GM23338 (cell line): Measurements from ENCODE around the gene EFNB2. TPM values are rescaled to one million over a fixed set of nuclear protein-coding genes. Genes with fewer than 3 reads are reported as not detected.

ENCODE experiments used
- ATAC-seq: fragments of 200-7000 bp; cut with Tn5 transposase; 3 replicates; pipeline ENCODE4 v1.9.1; 2020
- DNase-seq: peaks from one replicate; pipeline ENCODE4 v3.0.0-alpha.2; 2015; ENCODE audit warnings: low spot score
- H2AFZ ChIP-seq: fragments of 200-600 bp; sonication (generic); 2 replicates; pipeline ENCODE4 v1.8.0; 2016; ENCODE audit warnings: antibody characterized with exemption, mild to moderate bottlenecking, moderate library complexity
- H3F3A ChIP-seq: fragments of 200-600 bp; sonication (generic); replicated peaks from 2 replicates; pipeline ENCODE4 v1.8.0; 2017; ENCODE audit warnings: antibody characterized with exemption, mixed run types, low read depth
- H3K27ac ChIP-seq: fragments of 200-600 bp; sonication (generic); 2 replicates; pipeline ENCODE4 v1.6.1; 2016; ENCODE audit warnings: low read depth
- H3K27me3 ChIP-seq: fragments of 200-600 bp; sonication (generic); 2 replicates; pipeline ENCODE4 v1.8.0; 2016; ENCODE audit warnings: mild to moderate bottlenecking, mixed run types, moderate library complexity; ENCODE audit not compliant: insufficient read depth
- H3K36me3 ChIP-seq: fragments of 200-600 bp; sonication (generic); 2 replicates; pipeline ENCODE4 v1.8.0; 2016; ENCODE audit warnings: mild to moderate bottlenecking; ENCODE audit not compliant: insufficient read depth
- H3K4me1 ChIP-seq: fragments of 200-600 bp; sonication (generic); 2 replicates; pipeline ENCODE4 v1.8.0; 2016; ENCODE audit warnings: mild to moderate bottlenecking, moderate library complexity; ENCODE audit not compliant: insufficient read depth
- H3K4me2 ChIP-seq: fragments of 200-600 bp; sonication (generic); 2 replicates; pipeline ENCODE4 v1.7.1; 2017; ENCODE audit warnings: mixed run types
- H3K4me3 ChIP-seq: fragments of 200-600 bp; sonication (generic); 2 replicates; pipeline ENCODE4 v1.6.1; 2016; ENCODE audit warnings: mixed run types
- H3K79me2 ChIP-seq: fragments of 200-600 bp; sonication (generic); replicated peaks from 2 replicates; pipeline ENCODE4 v1.8.0; 2017; ENCODE audit warnings: mild to moderate bottlenecking; ENCODE audit not compliant: insufficient read depth
- H3K9me2 ChIP-seq: fragments of 200-600 bp; sonication (generic); 2 replicates; pipeline ENCODE4 v1.8.0; 2017; ENCODE audit not compliant: insufficient read depth
- H4K20me1 ChIP-seq: fragments of 200-600 bp; sonication (generic); replicated peaks from 2 replicates; pipeline ENCODE4 v1.8.0; 2017; ENCODE audit warnings: mild to moderate bottlenecking; ENCODE audit not compliant: insufficient read depth
- H3K27ac Mint-ChIP-seq: 2 replicates; pipeline ENCODE4 v1.8.0; 2020; ENCODE audit warnings: inconsistent platforms, mild to moderate bottlenecking, moderate library complexity, mixed read lengths
- H3K27me3 Mint-ChIP-seq: 3 replicates; pipeline ENCODE4 v1.8.0; 2022; ENCODE audit warnings: low read depth, mild to moderate bottlenecking, moderate library complexity, mixed read lengths, inconsistent platforms; ENCODE audit not compliant: insufficient read depth, poor library complexity
- H3K36me3 Mint-ChIP-seq: 3 replicates; pipeline ENCODE4 v1.8.0; 2021; ENCODE audit warnings: low read depth, mild to moderate bottlenecking, inconsistent platforms, moderate library complexity, mixed read lengths
- H3K4me1 Mint-ChIP-seq: 3 replicates; pipeline ENCODE4 v1.8.0; 2020; ENCODE audit warnings: mild to moderate bottlenecking, inconsistent platforms, mixed read lengths
- H3K4me3 Mint-ChIP-seq: 3 replicates; pipeline ENCODE4 v1.8.0; 2021; ENCODE audit warnings: moderate library complexity, mild to moderate bottlenecking, inconsistent platforms, mixed read lengths
- H3K9me3 Mint-ChIP-seq: 3 replicates; pipeline ENCODE4 v1.8.0; 2020; ENCODE audit warnings: moderate library complexity, mild to moderate bottlenecking, inconsistent platforms, mixed read lengths
- CREB1 ChIP-seq: fragments of 250-450 bp; sonication (Bioruptor Pico); IDR thresholded peaks from 2 replicates; pipeline ENCODE4 v1.5.0; 2020; ENCODE audit warnings: low read depth, mild to moderate bottlenecking, moderate library complexity
- CTCF ChIP-seq, 2 experiments: fragments of 200-600 bp in 1 of 2; sonication (generic) in 1 of 2; conservative IDR thresholded peaks; 2 replicates each; pipeline versions ENCODE4 v1.5.1 to v1.6.1; 2016 to 2017; ENCODE audit warnings: antibody characterized with exemption in 2 of 2, low read depth in 2 of 2, mild to moderate bottlenecking in 2 of 2, moderate library complexity in 1 of 2
- ETS1 ChIP-seq: IDR thresholded peaks from 2 replicates; pipeline ENCODE4 v1.6.1; 2016; ENCODE audit warnings: antibody characterized with exemption
- EZH2 ChIP-seq: fragments of 200-600 bp; sonication (generic); IDR thresholded peaks from one replicate; pipeline ENCODE4 v1.8.0; 2017; ENCODE audit warnings: antibody characterized with exemption, mild to moderate bottlenecking, low read depth; ENCODE audit not compliant: unreplicated experiment
- EZH2phosphoT487 ChIP-seq: fragments of 200-600 bp; sonication (generic); IDR thresholded peaks from one replicate; pipeline ENCODE4 v1.8.1; 2018; ENCODE audit warnings: antibody characterized with exemption; ENCODE audit not compliant: unreplicated experiment
- JUNB ChIP-seq: IDR thresholded peaks from one replicate; pipeline ENCODE4 v1.6.1; 2016; ENCODE audit warnings: antibody characterized with exemption; ENCODE audit not compliant: unreplicated experiment
- NANOG ChIP-seq: IDR thresholded peaks from 2 replicates; pipeline ENCODE4 v1.6.1; 2016; ENCODE audit warnings: antibody characterized with exemption, borderline replicate concordance
- POLR2AphosphoS5 ChIP-seq: IDR thresholded peaks from 2 replicates; pipeline ENCODE4 v1.6.1; 2016; ENCODE audit warnings: antibody characterized with exemption, low read depth
- REST ChIP-seq: IDR thresholded peaks from one replicate; pipeline ENCODE4 v1.6.1; 2018; ENCODE audit warnings: antibody characterized with exemption; ENCODE audit not compliant: unreplicated experiment
- STAT1 ChIP-seq: IDR thresholded peaks from one replicate; pipeline ENCODE4 v1.6.1; 2016; ENCODE audit warnings: antibody characterized with exemption; ENCODE audit not compliant: unreplicated experiment
- ZNF114 ChIP-seq: fragments of 250-450 bp; sonication (Bioruptor Pico); IDR thresholded peaks from 2 replicates; pipeline ENCODE4 v1.5.0; 2020; ENCODE audit warnings: mild to moderate bottlenecking, moderate library complexity
- ZNF331 ChIP-seq: fragments of 250-450 bp; sonication (Bioruptor Pico); IDR thresholded peaks from 2 replicates; pipeline ENCODE4 v1.5.0; 2020; ENCODE audit warnings: low read depth, mild to moderate bottlenecking, moderate library complexity
- ZNF462 ChIP-seq: fragments of 250-450 bp; sonication (Bioruptor Pico); IDR thresholded peaks from 2 replicates; pipeline ENCODE4 v1.5.0; 2020; ENCODE audit warnings: mild to moderate bottlenecking, moderate library complexity
- polyA plus RNA-seq: library from polyadenylated mRNA; unstranded; fragments of >200 nt; fragmentation: Nextera tagmentation; extraction: Ambion mirVana; gene quantifications from 2 replicates; pipeline ENCODE4 v1.2.1, GENCODE V29; 2016
- total RNA-seq: library from RNA; depleted of rRNA; stranded (reverse); fragments of >200 nt; shearing (Covaris generic); gene quantifications from 2 replicates; pipeline ENCODE4 v1.2.3, GENCODE V29; 2014

The EFNB2 gene
- total and polyA plus RNA-seq, 2 experiments from 2014 or later = 5.7 to 10.9 TPM

- peaks cover 10% of the 10 kb centered on the region; the same call in 2 of the 3 replicates for H3K4me1 Mint-ChIP-seq
- no peak overlapping the region for H3K4me3 Mint-ChIP-seq
- H4K20me1 ChIP-seq = no peaks in the 10 kb centered on the region
- H3K4me1 ChIP-seq = peaks cover 5% of the 10 kb centered on the region; the same call in 1 of the 2 replicates
- H3K27me3 ChIP-seq = no peaks in the 10 kb centered on the region
- H3K36me3 ChIP-seq = no peaks in the 10 kb centered on the region
- no peak overlapping the region for H3K4me2 ChIP-seq
- H3K9me2 ChIP-seq = peaks cover 5% of the 10 kb centered on the region; the same call in 1 of the 2 replicates
- no peak for TF ChIP-seq CREB1 (CRISPR knock-in tag)
- no peak for TF ChIP-seq STAT1
- TF ChIP-seq CTCF (conservative IDR thresholded peaks at IDR 0.05; ENCODE audit: low read depth in 2 of 2) = no peak
- no peak for TF ChIP-seq EZH2phosphoT487
- no peak for TF ChIP-seq ZNF462 (CRISPR knock-in tag)
- TF ChIP-seq REST = no peak
- no peak for TF ChIP-seq ETS1
- no peak for TF ChIP-seq ZNF114 (CRISPR knock-in tag)
- TF ChIP-seq NANOG = no peak
- no peak for TF ChIP-seq EZH2
- no peak for TF ChIP-seq JUNB
- TF ChIP-seq ZNF331 (CRISPR knock-in tag) = no peak
- TF ChIP-seq POLR2AphosphoS5 = no peak
- no peaks in the 10 kb centered on the region; the same call in 2 of the 3 replicates for H3K9me3 Mint-ChIP-seq
- H3K79me2 ChIP-seq = peaks cover 6% of the 10 kb centered on the region; the same call in 1 of the 2 replicates
- H3K27me3 Mint-ChIP-seq = peaks cover 4% of the 10 kb centered on the region
- H3F3A ChIP-seq = no peaks in the 10 kb centered on the region
- ATAC-seq = no peak
- H2AFZ ChIP-seq = no peak overlapping the region
- H3K36me3 Mint-ChIP-seq = no peaks in the 10 kb centered on the region
- H3K27ac ChIP-seq = no peak overlapping the region
- H3K27ac Mint-ChIP-seq = no peak overlapping the region
- DNase-seq = no peak
- no peak overlapping the region for H3K4me3 ChIP-seq
These were observed 38.4 kb upstream of the EFNB2 start for GRCh38 chr13:106573868-106574267.
